Measurements from ENCODE around the gene FGFBP2.

Gene FGFBP2

GRCh38 chr4:15968551-15969300 is 5.8 kb upstream of the FGFBP2 start:
- no peak overlapping the region for H3K9ac ChIP-seq (ENCODE audit: low read length in 2 of 2)
- H3K4me3 ChIP-seq (ENCODE audit: low read length in 2 of 2), result no peak overlapping the region
- H3K4me1 ChIP-seq (ENCODE audit: control insufficient read depth, insufficient read depth, low read length), result no peaks in the 10 kb centered on the region
- peaks cover 3 to 6% of the 10 kb centered on the region in 2 donors for H3K9me3 ChIP-seq (ENCODE audit: control insufficient read depth in 2 of 2, low read length in 2 of 2)
- no peak overlapping the region for H3K27ac ChIP-seq (ENCODE audit: low read length)
- peaks cover 0 to 4% of the 10 kb centered on the region in 2 donors for H3K27me3 ChIP-seq (ENCODE audit: control insufficient read depth in 1 of 2, insufficient read depth in 2 of 2, low read length in 2 of 2)
- no peaks in the 10 kb centered on the region for H3K36me3 ChIP-seq (ENCODE audit: control insufficient read depth in 2 of 2, insufficient read depth in 2 of 2, low read length in 2 of 2)

- H3K4me1 ChIP-seq (ENCODE audit: control insufficient read depth, insufficient read depth, low read length), result no peaks in the 10 kb centered on the region
- no peak overlapping the region for H3K4me3 ChIP-seq (ENCODE audit: low read length in 2 of 2)
- no peak overlapping the region for H3K9ac ChIP-seq (ENCODE audit: low read length in 2 of 2)
- H3K27ac ChIP-seq (ENCODE audit: low read length), result no peak overlapping the region
- H3K27me3 ChIP-seq (ENCODE audit: control insufficient read depth in 1 of 2, insufficient read depth in 2 of 2, low read length in 2 of 2), result peaks cover 0 to 2% of the 10 kb centered on the region in 2 donors
- no peaks in the 10 kb centered on the region for H3K36me3 ChIP-seq (ENCODE audit: control insufficient read depth in 2 of 2, insufficient read depth in 2 of 2, low read length in 2 of 2)
- H3K9me3 ChIP-seq (ENCODE audit: control insufficient read depth in 2 of 2, low read length in 2 of 2), result peaks cover 3 to 6% of the 10 kb centered on the region in 2 donors
Observed at GRCh38 chr4:15965325-15965724, 2.4 kb upstream of the FGFBP2 start.

GRCh38 chr4:15964159-15964558 is 1.2 kb upstream of the FGFBP2 start:
- H3K9me3 ChIP-seq (ENCODE audit: control insufficient read depth in 2 of 2, low read length in 2 of 2), result peaks cover 3 to 6% of the 10 kb centered on the region in 2 donors
- H3K4me1 ChIP-seq (ENCODE audit: control insufficient read depth, insufficient read depth, low read length), result no peaks in the 10 kb centered on the region
- H3K36me3 ChIP-seq (ENCODE audit: control insufficient read depth in 2 of 2, insufficient read depth in 2 of 2, low read length in 2 of 2), result no peaks in the 10 kb centered on the region
- no peak overlapping the region for H3K9ac ChIP-seq (ENCODE audit: low read length in 2 of 2)
- no peak overlapping the region for H3K4me3 ChIP-seq (ENCODE audit: low read length in 2 of 2)
- no peak overlapping the region for H3K27ac ChIP-seq (ENCODE audit: low read length)
- H3K27me3 ChIP-seq (ENCODE audit: control insufficient read depth in 1 of 2, insufficient read depth in 2 of 2, low read length in 2 of 2), result peaks cover 0 to 2% of the 10 kb centered on the region in 2 donors

GRCh38 chr4:15963576-15963975 is 601 bp upstream of the FGFBP2 start:
- H3K27me3 ChIP-seq (ENCODE audit: control insufficient read depth in 1 of 2, insufficient read depth in 2 of 2, low read length in 2 of 2), result peaks cover 0 to 2% of the 10 kb centered on the region in 2 donors
- H3K9ac ChIP-seq (ENCODE audit: low read length in 2 of 2), result no peak overlapping the region
- peaks cover 3 to 6% of the 10 kb centered on the region in 2 donors for H3K9me3 ChIP-seq (ENCODE audit: control insufficient read depth in 2 of 2, low read length in 2 of 2)
- H3K4me3 ChIP-seq (ENCODE audit: low read length in 2 of 2), result no peak overlapping the region
- H3K4me1 ChIP-seq (ENCODE audit: control insufficient read depth, insufficient read depth, low read length), result no peaks in the 10 kb centered on the region
- no peak overlapping the region for H3K27ac ChIP-seq (ENCODE audit: low read length)
- H3K36me3 ChIP-seq (ENCODE audit: control insufficient read depth in 2 of 2, insufficient read depth in 2 of 2, low read length in 2 of 2), result no peaks in the 10 kb centered on the region

- Histone ChIP-seq H3K4me1 (ENCODE audit: control insufficient read depth, insufficient read depth, low read length) (no peaks in the 10 kb centered on the region), H3K27ac (ENCODE audit: low read length) (no peak overlapping the region), H3K36me3 (ENCODE audit: control insufficient read depth in 2 of 2, insufficient read depth in 2 of 2, low read length in 2 of 2) (no peaks in the 10 kb centered on the region), H3K9ac (ENCODE audit: low read length in 2 of 2) (no peak overlapping the region), H3K9me3 (ENCODE audit: control insufficient read depth in 2 of 2, low read length in 2 of 2) (peaks cover 3 to 6% of the 10 kb centered on the region in 2 donors), H3K4me3 (ENCODE audit: low read length in 2 of 2) (no peak overlapping the region), H3K27me3 (ENCODE audit: control insufficient read depth in 1 of 2, insufficient read depth in 2 of 2, low read length in 2 of 2) (peaks cover 0 to 2% of the 10 kb centered on the region in 2 donors)
Observed at GRCh38 chr4:15961781-15962510, 1.0 kb downstream of the FGFBP2 start.

- Histone ChIP-seq H3K4me1 (ENCODE audit: control insufficient read depth, insufficient read depth, low read length) (no peaks in the 10 kb centered on the region), H3K4me3 (ENCODE audit: low read length in 2 of 2) (no peak overlapping the region), H3K9me3 (ENCODE audit: control insufficient read depth in 2 of 2, low read length in 2 of 2) (no peaks in the 10 kb centered on the region), H3K27me3 (ENCODE audit: control insufficient read depth in 1 of 2, insufficient read depth in 2 of 2, low read length in 2 of 2) (peaks cover 0 to under 1% of the 10 kb centered on the region in 2 donors), H3K9ac (ENCODE audit: low read length in 2 of 2) (no peak overlapping the region), H3K27ac (ENCODE audit: low read length) (no peak overlapping the region), H3K36me3 (ENCODE audit: control insufficient read depth in 2 of 2, insufficient read depth in 2 of 2, low read length in 2 of 2) (no peaks in the 10 kb centered on the region)
Observed at GRCh38 chr4:15958562-15958961, 4.4 kb downstream of the FGFBP2 start.

- Histone ChIP-seq H3K9me3 (ENCODE audit: control insufficient read depth in 2 of 2, low read length in 2 of 2) (no peaks in the 10 kb centered on the region), H3K4me1 (ENCODE audit: control insufficient read depth, insufficient read depth, low read length) (no peaks in the 10 kb centered on the region), H3K27ac (ENCODE audit: low read length) (no peak overlapping the region), H3K4me3 (ENCODE audit: low read length in 2 of 2) (no peak overlapping the region), H3K27me3 (ENCODE audit: control insufficient read depth in 1 of 2, insufficient read depth in 2 of 2, low read length in 2 of 2) (no peaks in the 10 kb centered on the region), H3K36me3 (ENCODE audit: control insufficient read depth in 2 of 2, insufficient read depth in 2 of 2, low read length in 2 of 2) (no peaks in the 10 kb centered on the region), H3K9ac (ENCODE audit: low read length in 2 of 2) (no peak overlapping the region)
Observed at GRCh38 chr4:15956179-15956850, 6.7 kb downstream of the FGFBP2 start.

- Histone ChIP-seq H3K4me1 (ENCODE audit: control insufficient read depth, insufficient read depth, low read length) (no peaks in the 10 kb centered on the region), H3K36me3 (ENCODE audit: control insufficient read depth in 2 of 2, insufficient read depth in 2 of 2, low read length in 2 of 2) (no peaks in the 10 kb centered on the region), H3K27me3 (ENCODE audit: control insufficient read depth in 1 of 2, insufficient read depth in 2 of 2, low read length in 2 of 2) (no peaks in the 10 kb centered on the region), H3K9ac (ENCODE audit: low read length in 2 of 2) (no peak overlapping the region), H3K9me3 (ENCODE audit: control insufficient read depth in 2 of 2, low read length in 2 of 2) (no peaks in the 10 kb centered on the region), H3K27ac (ENCODE audit: low read length) (no peak overlapping the region), H3K4me3 (ENCODE audit: low read length in 2 of 2) (no peak overlapping the region)
Observed at GRCh38 chr4:15955670-15956069, 7.3 kb downstream of the FGFBP2 start.

- no peak overlapping the region for H3K4me3 ChIP-seq (ENCODE audit: low read length in 2 of 2)
- H3K27ac ChIP-seq (ENCODE audit: low read length), result no peak overlapping the region
Observed at GRCh38 chr4:15953625-15954024, 9.3 kb downstream of the FGFBP2 start.

GRCh38 chr4:15951781-15952180 is 11.2 kb downstream of the FGFBP2 start:
- H3K9ac ChIP-seq (ENCODE audit: low read length in 2 of 2), result no peak overlapping the region
- H3K36me3 ChIP-seq (ENCODE audit: control insufficient read depth in 2 of 2, insufficient read depth in 2 of 2, low read length in 2 of 2), result no peaks in the 10 kb centered on the region
- no peaks in the 10 kb centered on the region for H3K4me1 ChIP-seq (ENCODE audit: control insufficient read depth, insufficient read depth, low read length)
- H3K9me3 ChIP-seq (ENCODE audit: control insufficient read depth in 2 of 2, low read length in 2 of 2), result no peaks in the 10 kb centered on the region
- no peak overlapping the region for H3K4me3 ChIP-seq (ENCODE audit: low read length in 2 of 2)
- H3K27ac ChIP-seq (ENCODE audit: low read length), result no peak overlapping the region
- H3K27me3 ChIP-seq (ENCODE audit: control insufficient read depth in 1 of 2, insufficient read depth in 2 of 2, low read length in 2 of 2), result no peaks in the 10 kb centered on the region

More at GRCh38 chr4:15953625-15954024, 9.3 kb downstream of the FGFBP2 start:
- Histone ChIP-seq H3K9me3 (ENCODE audit: control insufficient read depth in 2 of 2, low read length in 2 of 2) (no peaks in the 10 kb centered on the region), H3K4me1 (ENCODE audit: control insufficient read depth, insufficient read depth, low read length) (no peaks in the 10 kb centered on the region), H3K36me3 (ENCODE audit: control insufficient read depth in 2 of 2, insufficient read depth in 2 of 2, low read length in 2 of 2) (no peaks in the 10 kb centered on the region), H3K9ac (ENCODE audit: low read length in 2 of 2) (no peak overlapping the region), H3K27me3 (ENCODE audit: control insufficient read depth in 1 of 2, insufficient read depth in 2 of 2, low read length in 2 of 2) (no peaks in the 10 kb centered on the region)

All from stomach smooth muscle (tissue), 2 donors.